Measurements from ENCODE around the gene C2CD4C.
"Not testable (repeated sequence)": the region's sequence is repeated elsewhere in the genome, so short reads cannot be mapped to it uniquely, and the experiment has no call there.

Gene C2CD4C

DNA sequence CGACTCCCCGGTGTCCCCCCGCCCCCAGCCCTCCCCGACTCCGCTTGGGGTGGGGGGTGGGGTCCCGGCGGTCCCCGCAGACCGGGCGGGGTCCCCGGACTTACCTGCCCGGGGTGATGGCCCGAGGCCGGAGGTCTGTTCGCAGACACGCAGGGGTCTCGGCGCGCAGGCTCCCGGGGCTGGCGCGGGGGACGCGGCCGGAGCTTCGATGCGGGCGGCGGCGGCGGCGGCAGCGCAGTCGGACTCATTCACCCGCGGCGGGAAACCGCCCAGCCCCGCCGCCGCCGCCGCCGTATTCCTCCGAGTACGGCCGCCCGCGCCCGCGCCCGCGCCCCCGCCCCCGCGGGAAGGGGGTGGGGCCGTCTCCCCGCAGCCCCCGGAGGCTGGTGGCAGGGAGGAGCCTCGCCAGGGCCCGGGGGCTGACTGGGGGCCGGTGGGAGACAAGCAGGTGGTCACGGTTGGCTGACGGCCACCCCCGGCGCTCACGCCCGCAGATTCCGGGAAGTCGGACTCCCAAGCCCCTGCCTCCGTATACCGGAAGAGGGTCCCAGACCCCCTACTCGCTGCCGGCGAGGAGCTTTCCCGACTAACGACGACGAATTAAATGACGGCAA is at the start of gene C2CD4C:
TSS of gene C2CD4C (minus strand) at position 246 of the 614 bp plus-strand sequence. CDS start 786 bp downstream, outside the sequence.
- peak; percentile 32 for DNase-seq

- DNase-seq: no peak
Measured at GRCh38 chr19:458091-459042, 49.4 kb upstream of the C2CD4C start.

GRCh38 chr19:457636-458035 is 48.7 kb upstream of the C2CD4C start:
- DNase-seq: no peak

- no peak for DNase-seq
Measured at GRCh38 chr19:456547-457110, 47.7 kb upstream of the C2CD4C start.

DNA sequence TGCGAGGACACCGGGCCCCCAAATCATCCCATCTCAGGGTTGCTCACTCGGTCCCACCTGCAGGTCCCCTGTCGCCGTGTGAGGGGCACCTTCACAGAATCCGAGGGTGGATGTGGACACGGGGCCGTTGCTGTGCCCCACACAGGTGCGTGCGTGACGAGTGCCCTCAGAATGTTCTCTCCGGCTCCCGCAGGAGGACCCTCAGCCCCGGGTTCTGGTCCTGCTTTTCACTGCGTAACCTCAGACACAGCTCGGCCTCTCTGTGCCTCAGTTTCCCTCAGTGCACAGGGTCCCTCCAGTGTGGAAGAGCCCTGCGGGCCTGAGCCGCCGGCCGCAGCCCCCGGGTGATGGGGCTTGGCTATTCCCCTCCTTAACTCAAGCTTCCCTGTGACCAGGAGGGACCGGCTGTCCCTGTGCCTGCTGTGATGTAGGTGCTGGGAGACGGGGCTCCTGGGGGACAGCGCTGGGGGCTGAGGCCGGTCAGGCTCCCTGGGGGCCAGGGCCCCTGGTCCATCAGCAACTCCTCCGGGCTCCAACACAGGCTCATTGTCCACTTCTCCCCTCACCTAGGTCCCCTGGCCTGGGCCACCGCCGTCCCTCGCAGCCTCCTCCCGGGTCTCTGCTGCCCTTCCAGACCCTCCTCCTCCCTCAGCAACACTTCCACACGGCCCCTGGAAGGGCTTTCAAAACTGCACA is 47.1 kb upstream of the C2CD4C start:
- DNase-seq: no peak

DNA sequence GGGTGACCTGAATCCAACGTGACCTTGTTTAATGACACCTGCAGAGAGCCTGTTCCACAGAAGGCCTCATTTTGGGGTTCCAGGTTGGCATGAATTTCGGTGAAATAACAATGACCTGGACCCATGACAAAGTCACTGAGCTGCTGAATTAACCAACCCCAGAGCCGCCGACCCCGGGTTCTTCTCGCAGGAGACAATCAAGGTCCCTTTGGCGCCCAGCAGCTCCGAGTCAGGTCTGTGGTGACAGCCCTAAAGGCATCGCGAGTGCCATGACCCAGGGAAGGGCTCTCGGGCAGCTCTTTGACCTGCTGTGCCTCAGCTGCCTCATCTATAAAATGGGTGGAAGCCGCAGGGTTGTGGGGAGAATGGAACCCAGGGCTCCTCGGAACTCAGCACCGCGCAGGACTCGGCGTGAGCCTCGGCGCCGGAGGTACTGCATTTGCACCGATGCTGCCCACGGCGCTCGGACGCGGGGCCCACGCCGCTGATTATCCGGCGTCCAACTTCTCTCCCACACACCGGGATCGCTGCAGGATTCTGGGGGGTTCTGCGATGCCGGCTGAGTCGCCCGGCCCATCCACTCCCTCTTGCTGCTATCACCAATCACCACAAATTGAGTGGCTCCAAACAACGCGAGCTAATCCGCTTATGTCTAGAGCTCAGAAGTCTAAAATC is 46.2 kb upstream of the C2CD4C start:
- DNase-seq: no peak

GRCh38 chr19:453606-454005 is 44.7 kb upstream of the C2CD4C start:
- no peak for DNase-seq

DNA sequence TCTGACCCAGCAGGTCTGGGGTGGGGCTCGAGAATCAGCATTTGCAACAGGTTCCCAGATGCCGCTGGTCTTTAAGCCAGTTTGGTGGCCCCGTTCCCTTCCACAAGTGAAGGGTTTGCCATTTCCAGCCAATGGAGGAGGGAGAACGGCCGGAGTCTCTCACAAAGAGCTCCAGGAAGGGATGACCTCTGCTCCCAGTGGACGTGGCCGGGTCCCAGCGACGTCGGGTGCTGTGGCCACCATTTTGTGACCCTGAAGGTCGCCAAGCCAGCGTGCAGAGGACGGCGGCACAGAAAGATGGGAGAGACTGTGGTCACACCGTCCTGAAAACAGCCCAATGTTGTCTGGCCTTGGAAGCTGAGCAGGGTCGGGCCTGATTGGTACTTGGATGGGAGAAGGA is 43.9 kb upstream of the C2CD4C start:
- no peak for DNase-seq

DNA sequence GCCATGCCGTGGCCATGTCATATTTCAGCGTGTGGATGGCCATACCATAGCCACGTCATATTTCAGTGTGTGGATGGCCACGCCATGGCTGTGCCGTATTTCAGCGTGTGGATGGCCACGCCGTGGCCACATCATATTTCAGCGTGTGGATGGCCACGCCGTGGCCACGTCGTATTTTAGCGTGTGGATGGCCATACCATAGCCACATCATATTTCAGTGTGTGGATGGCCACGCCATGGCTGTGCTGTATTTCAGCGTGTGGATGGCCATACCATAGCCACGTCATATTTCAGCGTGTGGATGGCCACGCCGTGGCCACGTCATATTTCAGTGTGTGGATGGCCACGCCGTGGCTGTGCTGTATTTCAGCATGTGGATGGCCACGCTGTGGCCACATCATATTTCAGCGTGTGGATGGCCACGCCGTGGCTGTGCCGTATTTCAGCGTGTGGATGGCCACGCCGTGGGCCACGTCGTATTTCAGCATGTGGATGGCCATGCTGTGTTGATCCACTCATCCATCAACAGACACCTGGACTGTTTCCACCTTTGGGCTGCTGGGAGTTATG is 42.0 kb upstream of the C2CD4C start:
- DNase-seq: not testable (repeated sequence)

DNA sequence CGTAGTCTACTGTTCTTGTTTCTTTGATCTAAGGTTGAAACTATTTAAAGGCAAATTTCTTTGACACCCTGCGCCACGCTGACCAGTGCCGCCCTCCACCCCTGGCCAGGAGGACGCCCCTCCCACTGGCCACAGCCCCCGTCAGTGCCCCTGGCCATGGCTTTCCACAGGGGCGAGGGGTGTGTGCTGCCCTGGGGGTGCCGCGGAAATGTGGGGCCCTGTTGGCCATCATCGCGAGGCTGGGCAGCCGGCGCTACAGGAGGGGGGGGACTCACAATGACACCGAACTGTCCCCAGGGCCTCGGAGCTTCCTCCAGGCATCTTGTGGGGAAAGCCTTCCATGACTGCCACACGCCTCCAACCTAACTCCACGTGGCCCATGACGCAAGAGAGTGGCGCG is 41.0 kb upstream of the C2CD4C start:
- no peak for DNase-seq

- DNase-seq: no peak
Measured at GRCh38 chr19:447816-448560, 39.0 kb upstream of the C2CD4C start.

DNA sequence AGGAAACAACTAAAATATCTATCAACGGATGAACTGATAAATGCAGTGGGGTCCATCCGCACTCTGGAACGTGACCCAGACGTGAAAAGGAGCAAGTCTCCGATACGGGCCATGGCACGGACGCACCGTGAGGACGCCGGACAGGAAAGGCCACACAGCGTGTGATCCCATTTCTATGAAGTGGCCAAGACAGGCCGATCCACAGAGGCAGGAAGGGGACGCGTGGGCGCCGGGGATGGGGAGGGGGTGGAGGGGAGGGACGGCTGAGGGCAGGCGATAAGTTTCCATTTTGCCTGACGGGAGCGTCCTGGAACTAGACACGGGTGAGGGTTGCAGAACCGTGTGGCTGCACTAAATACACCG is 38.1 kb upstream of the C2CD4C start:
- DNase-seq: no peak

DNA sequence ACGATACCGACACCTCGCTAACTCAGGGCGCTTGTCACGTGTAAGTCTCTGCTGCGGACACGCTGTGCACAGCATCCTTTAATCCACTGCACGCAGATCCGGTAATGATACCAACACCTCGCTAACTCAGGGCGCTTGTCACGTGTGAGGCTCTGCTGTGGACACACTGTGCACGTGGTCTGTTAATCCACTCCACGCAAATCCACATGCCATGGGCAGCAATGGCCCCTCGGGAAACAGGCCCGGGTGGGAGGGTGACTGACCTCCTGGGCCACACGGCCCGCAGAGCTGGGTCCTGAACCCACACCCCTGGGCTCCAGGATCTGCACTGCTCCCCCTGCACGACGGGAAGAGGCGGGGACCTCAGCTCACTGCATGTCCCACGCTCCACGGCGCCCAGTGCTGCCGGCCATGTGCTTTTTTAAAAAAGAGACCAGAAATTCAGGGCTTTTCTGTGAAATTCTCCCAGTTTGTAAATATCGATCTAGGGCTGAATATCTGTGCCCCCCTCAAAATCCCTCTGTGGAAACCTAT is 35.8 kb upstream of the C2CD4C start:
- no peak for DNase-seq

DNA sequence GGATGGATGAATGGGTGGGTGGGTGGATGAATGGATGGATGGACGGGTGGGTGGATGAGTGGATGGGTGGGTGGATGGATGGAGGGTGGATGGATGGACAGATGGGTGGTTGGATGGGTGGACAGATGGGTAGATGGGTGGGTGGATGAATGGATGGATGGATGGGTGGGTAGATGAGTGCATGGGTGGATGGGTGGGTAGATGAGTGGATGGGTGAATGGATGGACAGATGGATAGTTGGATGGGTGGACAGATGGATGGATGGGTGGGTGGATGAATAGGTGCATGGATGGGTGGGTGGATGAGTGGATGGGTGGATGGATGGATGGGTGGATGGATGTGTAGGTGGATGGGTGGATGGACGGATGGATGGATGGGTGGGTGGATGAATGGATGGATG is 34.1 kb upstream of the C2CD4C start:
- no peak for DNase-seq

DNA sequence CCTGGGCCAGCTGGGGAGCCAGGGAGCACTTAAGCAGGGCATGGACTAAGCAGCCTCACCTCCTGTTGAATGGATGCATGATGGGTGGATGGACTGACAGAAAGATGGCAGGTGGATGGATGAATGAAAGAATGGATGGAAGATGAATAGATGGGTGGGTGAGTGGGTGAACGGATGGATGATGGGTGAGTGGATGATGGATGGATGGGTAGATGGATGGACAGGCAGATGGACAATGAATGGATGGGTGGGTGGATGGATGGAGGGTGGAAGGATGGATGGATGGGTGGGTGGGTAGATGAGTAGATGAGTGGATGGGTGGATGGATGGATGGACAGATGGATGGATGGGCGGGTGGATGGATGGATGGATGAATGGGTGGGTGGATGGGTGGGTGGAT is 33.1 kb upstream of the C2CD4C start:
- no peak for DNase-seq

GRCh38 chr19:441213-441836 is 32.4 kb upstream of the C2CD4C start:
- DNase-seq: no peak

- no peak for DNase-seq
Measured at GRCh38 chr19:440391-441212, 31.7 kb upstream of the C2CD4C start.

- no peak for DNase-seq
Measured at GRCh38 chr19:439167-439900, 30.4 kb upstream of the C2CD4C start.

DNA sequence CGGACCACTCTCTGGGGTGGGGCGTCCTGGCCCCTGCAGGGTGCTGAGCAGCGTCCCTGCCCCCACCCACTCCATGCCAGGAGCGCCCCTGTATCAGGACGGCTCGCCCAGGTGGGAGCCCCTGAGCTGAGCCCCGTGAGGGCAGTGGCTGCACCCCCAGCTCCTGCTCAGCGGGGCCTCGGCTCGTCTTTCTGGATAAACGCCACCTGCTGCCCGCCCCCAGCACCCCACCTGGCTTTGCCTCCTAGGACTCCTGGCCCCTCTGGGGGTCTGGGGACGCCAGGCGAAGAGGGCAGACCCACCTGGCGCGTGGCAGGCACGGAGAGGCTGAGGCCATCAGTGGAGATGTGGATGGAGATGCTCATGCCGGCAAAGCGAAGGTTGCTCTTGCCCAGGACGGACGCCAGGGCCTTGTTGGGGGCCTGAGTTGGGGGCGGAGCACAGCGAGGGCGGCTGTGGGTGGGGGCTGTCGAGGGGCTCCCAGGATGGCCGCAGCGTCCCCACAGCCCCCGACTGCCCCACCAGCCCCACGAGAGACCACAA is 29.5 kb upstream of the C2CD4C start:
- no peak for DNase-seq

All from activated T-cell treated with anti-CD3 and anti-CD28 coated beads for 4 hours (primary cell).